ENCODE results near the gene TESPA1. TPM values are rescaled to one million over a fixed set of nuclear protein-coding genes. Genes with fewer than 3 reads are reported as not detected.

Gene TESPA1
- total RNA-seq, 4 donors from 2014 or later = 1.4 TPM; not detected in 3

- Histone ChIP-seq H3K9me3 (no peaks in the 10 kb centered on the region), H3K27me3 (no peaks in the 10 kb centered on the region), H3K4me3 (no peak overlapping the region), H3K27ac (no peak overlapping the region), H3K36me3 (no peaks in the 10 kb centered on the region), H3K4me1 (no peaks in the 10 kb centered on the region)
- no peak for DNase-seq
- TF ChIP-seq, protein P1, sequence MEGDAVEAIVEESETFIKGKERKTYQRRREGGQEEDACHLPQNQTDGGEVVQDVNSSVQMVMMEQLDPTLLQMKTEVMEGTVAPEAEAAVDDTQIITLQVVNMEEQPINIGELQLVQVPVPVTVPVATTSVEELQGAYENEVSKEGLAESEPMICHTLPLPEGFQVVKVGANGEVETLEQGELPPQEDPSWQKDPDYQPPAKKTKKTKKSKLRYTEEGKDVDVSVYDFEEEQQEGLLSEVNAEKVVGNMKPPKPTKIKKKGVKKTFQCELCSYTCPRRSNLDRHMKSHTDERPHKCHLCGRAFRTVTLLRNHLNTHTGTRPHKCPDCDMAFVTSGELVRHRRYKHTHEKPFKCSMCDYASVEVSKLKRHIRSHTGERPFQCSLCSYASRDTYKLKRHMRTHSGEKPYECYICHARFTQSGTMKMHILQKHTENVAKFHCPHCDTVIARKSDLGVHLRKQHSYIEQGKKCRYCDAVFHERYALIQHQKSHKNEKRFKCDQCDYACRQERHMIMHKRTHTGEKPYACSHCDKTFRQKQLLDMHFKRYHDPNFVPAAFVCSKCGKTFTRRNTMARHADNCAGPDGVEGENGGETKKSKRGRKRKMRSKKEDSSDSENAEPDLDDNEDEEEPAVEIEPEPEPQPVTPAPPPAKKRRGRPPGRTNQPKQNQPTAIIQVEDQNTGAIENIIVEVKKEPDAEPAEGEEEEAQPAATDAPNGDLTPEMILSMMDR (IDR thresholded peaks at IDR 0.05) = no peak
- no peak for TF ChIP-seq POLR2A (IDR thresholded peaks at IDR 0.05)
- intact Hi-C loops (cut with DNase I; ENCODE audit: low total_unique reads) = no loop called here
These were observed 49.2 kb downstream of the TESPA1 start for GRCh38 chr12:54935235-54935951.

GRCh38 chr12:54934419-54934818, 50.1 kb downstream of the TESPA1 start:
- Histone ChIP-seq H3K9me3 (no peaks in the 10 kb centered on the region), H3K27ac (no peak overlapping the region), H3K4me1 (no peaks in the 10 kb centered on the region), H3K36me3 (no peaks in the 10 kb centered on the region), H3K27me3 (no peaks in the 10 kb centered on the region), H3K4me3 (no peak overlapping the region)
- TF ChIP-seq POLR2A (IDR thresholded peaks at IDR 0.05) = no peak
- TF ChIP-seq, protein P1 (IDR thresholded peaks at IDR 0.05) = no peak
- intact Hi-C loops (cut with DNase I; ENCODE audit: low total_unique reads) = no loop called here
- DNase-seq = no peak

DNA sequence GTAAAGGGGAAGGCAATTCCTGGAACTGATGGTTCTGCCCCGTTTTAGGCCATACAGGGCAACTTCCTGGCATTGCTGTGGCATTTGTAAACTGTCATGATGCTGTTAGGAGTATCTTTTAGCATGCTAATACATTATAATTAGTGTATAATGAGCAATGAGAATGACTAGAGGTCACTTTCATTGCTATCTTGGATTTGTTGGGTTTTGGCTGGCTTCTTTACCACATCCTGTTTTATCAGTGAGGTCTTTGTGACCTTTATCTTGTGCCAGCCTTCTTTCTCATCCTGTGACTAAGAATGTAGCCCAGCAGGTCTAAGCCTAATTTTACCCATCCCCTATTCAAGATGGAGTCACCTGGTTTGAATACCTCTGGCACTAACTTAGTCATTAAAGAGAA, 51.2 kb downstream of the TESPA1 start:
- DNase-seq = no peak
- H3K27ac ChIP-seq = no peak overlapping the region
- intact Hi-C loops (cut with DNase I; ENCODE audit: low total_unique reads) = no loop called here
- TF ChIP-seq, protein P1 (IDR thresholded peaks at IDR 0.05) = no peak
- no peak for TF ChIP-seq POLR2A (IDR thresholded peaks at IDR 0.05)
- no peaks in the 10 kb centered on the region for H3K27me3 ChIP-seq
- no peaks in the 10 kb centered on the region for H3K9me3 ChIP-seq
- no peaks in the 10 kb centered on the region for H3K36me3 ChIP-seq
- no peak overlapping the region for H3K4me3 ChIP-seq
- H3K4me1 ChIP-seq = no peaks in the 10 kb centered on the region

- Histone ChIP-seq H3K9me3 (no peaks in the 10 kb centered on the region), H3K36me3 (no peaks in the 10 kb centered on the region), H3K4me1 (no peaks in the 10 kb centered on the region), H3K4me3 (no peak overlapping the region), H3K27me3 (no peaks in the 10 kb centered on the region), H3K27ac (no peak overlapping the region)
- DNase-seq = no peak
- no peak for TF ChIP-seq POLR2A (IDR thresholded peaks at IDR 0.05)
- TF ChIP-seq, protein P1 (IDR thresholded peaks at IDR 0.05) = no peak
- intact Hi-C loops (cut with DNase I; ENCODE audit: low total_unique reads) = no loop called here
These were observed 51.9 kb downstream of the TESPA1 start for GRCh38 chr12:54932691-54933090.

DNA sequence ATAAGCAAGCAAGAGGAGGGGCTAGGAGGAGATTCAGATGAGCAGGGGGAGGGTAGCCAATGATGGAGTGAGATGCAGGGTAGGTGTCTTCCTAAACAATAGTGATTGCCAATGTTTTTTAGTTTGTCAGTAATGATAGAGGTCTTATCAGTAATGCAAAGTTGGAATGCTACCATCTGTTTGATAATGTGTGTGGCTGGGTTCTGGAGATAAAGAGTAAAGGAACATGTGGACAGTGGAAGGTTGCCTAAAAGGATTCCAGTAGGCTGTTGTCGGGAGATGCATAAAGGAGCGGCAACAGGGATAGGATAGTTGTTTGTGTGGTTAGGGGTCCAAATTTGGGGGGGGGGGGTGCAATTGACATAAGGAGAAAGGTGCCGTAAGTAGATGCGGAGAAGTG, 52.5 kb downstream of the TESPA1 start:
- intact Hi-C loops (cut with DNase I; ENCODE audit: low total_unique reads) = no loop called here
- H3K36me3 ChIP-seq = no peaks in the 10 kb centered on the region
- no peak for DNase-seq

More for the DNA sequence above, 52.5 kb downstream of the TESPA1 start:
- H3K9me3 ChIP-seq = no peaks in the 10 kb centered on the region
- no peaks in the 10 kb centered on the region for H3K27me3 ChIP-seq
- TF ChIP-seq, protein P1 (IDR thresholded peaks at IDR 0.05) = no peak
- no peak for TF ChIP-seq POLR2A (IDR thresholded peaks at IDR 0.05)
- no peaks in the 10 kb centered on the region for H3K4me1 ChIP-seq
- H3K4me3 ChIP-seq = no peak overlapping the region
- no peak overlapping the region for H3K27ac ChIP-seq

Data from uterus (tissue), 4 donors.